ENCODE results near the gene MSRB2.

The MSRB2 gene

GRCh38 chr10:23121135-23121534, 25.8 kb downstream of the MSRB2 start:
- Histone ChIP-seq H3F3A (ENCODE audit: control insufficient read depth, insufficient read depth) (no peaks in the 10 kb centered on the region), H3K4me3 (ENCODE audit: low read length) (no peak overlapping the region), H3K9me2 (replicated peaks; ENCODE audit: control insufficient read depth, low read length) (no peaks in the 10 kb centered on the region), H3K9me3 (ENCODE audit: control insufficient read depth, insufficient read depth, low read length) (no peaks in the 10 kb centered on the region), H4K20me1 (ENCODE audit: control insufficient read depth, insufficient read depth, low read depth, low read length) (no peaks in the 10 kb centered on the region), H3K4me2 (ENCODE audit: low read length) (no peak overlapping the region), H3K27me3 (ENCODE audit: control insufficient read depth, low read length) (no peaks in the 10 kb centered on the region), H3K36me3 (ENCODE audit: control insufficient read depth, low read length) (no peaks in the 10 kb centered on the region), H3K79me2 (ENCODE audit: control insufficient read depth, low read length) (no peaks in the 10 kb centered on the region), H3K4me1 (ENCODE audit: control insufficient read depth, low read length) (no peaks in the 10 kb centered on the region), H3K27ac (ENCODE audit: low read depth, low read length) (no peak overlapping the region)
- TF ChIP-seq CTCF (IDR thresholded peaks at IDR 0.05; ENCODE audit: low read depth, low read length, poor library complexity, severe bottlenecking) = no peak
- no peak for TF ChIP-seq EZH2phosphoT487 (IDR thresholded peaks at IDR 0.05; ENCODE audit: borderline replicate concordance, low read length)

DNA sequence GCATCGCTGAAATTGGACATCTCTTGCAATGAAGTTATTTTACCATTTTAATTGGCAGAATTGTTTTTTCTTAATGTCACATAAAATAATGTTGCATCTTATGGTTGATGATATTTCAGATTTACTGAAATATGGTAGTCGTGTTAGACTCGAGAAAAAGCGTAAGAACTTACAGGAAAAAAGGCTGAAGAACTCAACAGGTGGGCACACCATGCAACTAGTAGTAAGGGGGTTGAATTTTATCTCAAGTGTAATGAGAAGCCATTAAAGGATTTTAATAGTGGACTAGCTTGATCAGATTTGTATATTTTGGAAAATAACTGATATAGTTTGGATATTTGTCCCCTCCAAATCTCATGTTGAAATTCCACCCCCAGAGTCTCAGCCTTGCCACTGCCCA, 41.1 kb downstream of the MSRB2 start:
- TF ChIP-seq CTCF (IDR thresholded peaks at IDR 0.05; ENCODE audit: low read depth, low read length, poor library complexity, severe bottlenecking) (no peak), EZH2phosphoT487 (IDR thresholded peaks at IDR 0.05; ENCODE audit: borderline replicate concordance, low read length) (no peak)
- Histone ChIP-seq H3K27ac (ENCODE audit: low read depth, low read length) (no peak overlapping the region), H3K36me3 (ENCODE audit: control insufficient read depth, low read length) (no peaks in the 10 kb centered on the region), H3K79me2 (ENCODE audit: control insufficient read depth, low read length) (no peaks in the 10 kb centered on the region), H4K20me1 (ENCODE audit: control insufficient read depth, insufficient read depth, low read depth, low read length) (no peaks in the 10 kb centered on the region), H3K4me3 (ENCODE audit: low read length) (no peak overlapping the region), H3F3A (ENCODE audit: control insufficient read depth, insufficient read depth) (no peaks in the 10 kb centered on the region), H3K4me1 (ENCODE audit: control insufficient read depth, low read length) (no peaks in the 10 kb centered on the region), H3K9me2 (replicated peaks; ENCODE audit: control insufficient read depth, low read length) (no peaks in the 10 kb centered on the region), H3K4me2 (ENCODE audit: low read length) (no peak overlapping the region), H3K27me3 (ENCODE audit: control insufficient read depth, low read length) (no peaks in the 10 kb centered on the region; the same call in none of the 2 replicates), H3K9me3 (ENCODE audit: control insufficient read depth, insufficient read depth, low read length) (no peaks in the 10 kb centered on the region)

DNA sequence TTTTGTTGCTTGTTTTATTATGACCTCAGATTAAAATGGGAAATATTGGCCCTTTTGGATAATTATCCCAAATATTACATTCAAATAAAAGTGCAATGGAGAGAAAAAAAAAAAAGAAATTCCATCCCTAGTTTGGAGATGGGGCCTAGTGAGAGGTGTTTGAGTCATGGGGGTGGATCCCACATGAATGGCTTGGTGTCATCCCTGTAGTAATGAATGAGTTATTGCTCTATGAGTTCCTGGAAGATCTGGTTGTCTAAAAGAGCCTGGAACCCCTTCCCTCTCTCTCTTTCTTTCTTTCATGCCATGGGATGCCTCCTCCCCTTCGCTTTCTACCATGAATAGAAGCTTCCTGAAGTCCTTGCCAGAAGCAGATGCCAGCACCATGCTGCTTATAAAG, 44.3 kb downstream of the MSRB2 start:
- Histone ChIP-seq H3K79me2 (ENCODE audit: control insufficient read depth, low read length) (no peaks in the 10 kb centered on the region), H3K27me3 (ENCODE audit: control insufficient read depth, low read length) (no peaks in the 10 kb centered on the region; the same call in none of the 2 replicates), H3K4me3 (ENCODE audit: low read length) (no peak overlapping the region), H4K20me1 (ENCODE audit: control insufficient read depth, insufficient read depth, low read depth, low read length) (no peaks in the 10 kb centered on the region), H3K36me3 (ENCODE audit: control insufficient read depth, low read length) (no peaks in the 10 kb centered on the region), H3K9me2 (replicated peaks; ENCODE audit: control insufficient read depth, low read length) (no peaks in the 10 kb centered on the region), H3K4me2 (ENCODE audit: low read length) (no peak overlapping the region), H3K4me1 (ENCODE audit: control insufficient read depth, low read length) (no peaks in the 10 kb centered on the region), H3F3A (ENCODE audit: control insufficient read depth, insufficient read depth) (no peaks in the 10 kb centered on the region), H3K27ac (ENCODE audit: low read depth, low read length) (no peak overlapping the region), H3K9me3 (ENCODE audit: control insufficient read depth, insufficient read depth, low read length) (no peaks in the 10 kb centered on the region)
- TF ChIP-seq CTCF (IDR thresholded peaks at IDR 0.05; ENCODE audit: low read depth, low read length, poor library complexity, severe bottlenecking) (no peak), EZH2phosphoT487 (IDR thresholded peaks at IDR 0.05; ENCODE audit: borderline replicate concordance, low read length) (no peak)

GRCh38 chr10:23141995-23142394, 46.6 kb downstream of the MSRB2 start:
- no peaks in the 10 kb centered on the region for H4K20me1 ChIP-seq (ENCODE audit: control insufficient read depth, insufficient read depth, low read depth, low read length)
- no peak overlapping the region for H3K27ac ChIP-seq (ENCODE audit: low read depth, low read length)
- TF ChIP-seq CTCF (IDR thresholded peaks at IDR 0.05; ENCODE audit: low read depth, low read length, poor library complexity, severe bottlenecking) (no peak), EZH2phosphoT487 (IDR thresholded peaks at IDR 0.05; ENCODE audit: borderline replicate concordance, low read length) (no peak)

More at GRCh38 chr10:23141995-23142394, 46.6 kb downstream of the MSRB2 start:
- Histone ChIP-seq H3K4me1 (ENCODE audit: control insufficient read depth, low read length) (no peaks in the 10 kb centered on the region), H3K36me3 (ENCODE audit: control insufficient read depth, low read length) (no peaks in the 10 kb centered on the region), H3K9me2 (replicated peaks; ENCODE audit: control insufficient read depth, low read length) (no peaks in the 10 kb centered on the region), H3F3A (ENCODE audit: control insufficient read depth, insufficient read depth) (no peaks in the 10 kb centered on the region), H3K9me3 (ENCODE audit: control insufficient read depth, insufficient read depth, low read length) (no peaks in the 10 kb centered on the region), H3K79me2 (ENCODE audit: control insufficient read depth, low read length) (no peaks in the 10 kb centered on the region), H3K4me3 (ENCODE audit: low read length) (no peak overlapping the region), H3K4me2 (ENCODE audit: low read length) (no peak overlapping the region), H3K27me3 (ENCODE audit: control insufficient read depth, low read length) (no peaks in the 10 kb centered on the region; the same call in none of the 2 replicates)
